Endothelial cell of umbilical vein (primary cell): ENCODE measurements around the gene B4GALT6.

Source experiments
- CTCF ChIP-seq, 2 donors: IDR thresholded peaks; 1 replicate in 1 of 2; 2 replicates in 1 of 2; pipeline ENCODE4 v1.5.1; 2011; ENCODE audit warnings: low read length in 2 of 2, mild to moderate bottlenecking in 2 of 2, moderate library complexity in 2 of 2, control low read depth in 1 of 2, inconsistent platforms in 1 of 2, low read depth in 1 of 2; ENCODE audit not compliant: insufficient read depth in 1 of 2; ENCODE audit errors: extremely low read depth in 1 of 2
- EZH2 ChIP-seq: IDR thresholded peaks from 2 replicates; pipeline ENCODE4 v1.6.1; 2012; ENCODE audit warnings: borderline replicate concordance, low read depth, mild to moderate bottlenecking, moderate library complexity, low read length, inconsistent platforms; ENCODE audit not compliant: severe bottlenecking
- POLR2A ChIP-seq: IDR thresholded peaks from 2 replicates; pipeline ENCODE4 v1.6.1; 2012; ENCODE audit warnings: low read depth, mild to moderate bottlenecking, control low read depth, low read length
- POLR2AphosphoS5 ChIP-seq: IDR thresholded peaks from 2 replicates; pipeline ENCODE4 v1.6.1; 2012; ENCODE audit warnings: low read depth, mild to moderate bottlenecking, control low read depth, low read length, moderate library complexity; ENCODE audit not compliant: insufficient read depth

- TF ChIP-seq CTCF (IDR thresholded peaks at IDR 0.05; ENCODE audit: extremely low read depth in 1 of 2, insufficient read depth in 1 of 2, low read depth in 1 of 2, low read length in 2 of 2) (no peak), POLR2A (no peak), EZH2 (no peak), POLR2AphosphoS5 (no peak)
Measured at GRCh38 chr18:31675404-31675803, 9.0 kb downstream of the B4GALT6 start.
